Measurements from ENCODE around the gene KIF26B. TPM values are rescaled to one million over a fixed set of nuclear protein-coding genes. Genes with fewer than 3 reads are reported as not detected.

Gene KIF26B
- total RNA-seq, 1 experiment from 2014 or later: 0.04 TPM

DNA sequence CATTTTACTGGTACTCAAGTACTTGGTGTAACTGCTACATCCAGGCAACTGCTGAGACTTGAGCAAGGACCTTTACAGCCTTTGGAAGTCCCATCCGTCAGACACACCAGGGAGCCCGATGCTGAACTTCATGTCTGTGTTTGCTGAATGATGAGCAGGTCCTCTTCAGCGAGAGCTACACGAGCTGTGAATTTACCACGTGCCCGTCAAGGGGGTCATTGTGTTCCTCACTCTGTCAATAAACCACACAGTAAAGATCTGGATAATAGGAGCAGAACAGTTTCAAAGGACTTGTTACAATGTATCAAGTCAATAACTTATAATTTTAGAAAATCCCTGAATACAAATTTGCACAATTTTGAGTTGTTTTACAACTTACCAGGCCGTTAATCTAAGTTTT lies 427.2 kb downstream of the KIF26B start:
- H3K9me2 ChIP-seq (replicated peaks; ENCODE audit: low read length): no peaks in the 10 kb centered on the region
- no peak overlapping the region for H3K9ac ChIP-seq (ENCODE audit: low read length)
- no peaks in the 10 kb centered on the region for H3K36me3 ChIP-seq (ENCODE audit: low read depth, low read length)
- H3K79me2 ChIP-seq (ENCODE audit: low read length): no peaks in the 10 kb centered on the region
- TF ChIP-seq CTCF (conservative IDR thresholded peaks at IDR 0.05; ENCODE audit: low read depth, low read length) (no peak), EZH2 (IDR thresholded peaks at IDR 0.05; ENCODE audit: low read length, unreplicated experiment) (no peak), EZH2phosphoT487 (IDR thresholded peaks at IDR 0.05; ENCODE audit: borderline replicate concordance, low read length) (no peak)
- H3K27me3 ChIP-seq (ENCODE audit: low read length): peaks cover 77% of the 10 kb centered on the region
- no peaks in the 10 kb centered on the region for H3F3A ChIP-seq (ENCODE audit: low read length, unreplicated experiment)
- CTCF ChIA-PET: no interaction called here
- H4K20me1 ChIP-seq (ENCODE audit: low read length): no peaks in the 10 kb centered on the region
- POLR2A ChIA-PET (ENCODE audit: unreplicated experiment): no interaction called here
- no peak for DNase-seq
- no peak overlapping the region for H3K4me2 ChIP-seq (ENCODE audit: low read length)
- no peak overlapping the region for H2AFZ ChIP-seq (ENCODE audit: low read length)
- ATAC-seq: no peak
- H3K4me3 ChIP-seq (ENCODE audit: low read length): no peak overlapping the region
- H3K4me1 ChIP-seq (ENCODE audit: insufficient read depth, low read length): peaks cover 8% of the 10 kb centered on the region; the same call in 1 of the 2 replicates
- intact Hi-C loops (cut with micrococcal nuclease): no loop called here
- H3K27ac ChIP-seq (ENCODE audit: low read length): no peak overlapping the region
- H3K9me3 ChIP-seq (ENCODE audit: low read length): no peaks in the 10 kb centered on the region
- BruUV-seq (replicated peaks): no TSS peak

- intact Hi-C loops (cut with micrococcal nuclease): no loop called here
- Histone ChIP-seq H3K79me2 (ENCODE audit: low read length) (no peaks in the 10 kb centered on the region), H3K4me3 (ENCODE audit: low read length) (no peak overlapping the region), H3K9ac (ENCODE audit: low read length) (no peak overlapping the region), H3K9me3 (ENCODE audit: low read length) (no peaks in the 10 kb centered on the region), H3K4me1 (ENCODE audit: insufficient read depth, low read length) (peaks cover 8% of the 10 kb centered on the region; the same call in 1 of the 2 replicates), H4K20me1 (ENCODE audit: low read length) (no peaks in the 10 kb centered on the region), H3K27me3 (ENCODE audit: low read length) (peaks cover 79% of the 10 kb centered on the region), H3K36me3 (ENCODE audit: low read depth, low read length) (no peaks in the 10 kb centered on the region), H2AFZ (ENCODE audit: low read length) (no peak overlapping the region), H3K27ac (ENCODE audit: low read length) (no peak overlapping the region), H3K9me2 (replicated peaks; ENCODE audit: low read length) (no peaks in the 10 kb centered on the region), H3K4me2 (ENCODE audit: low read length) (no peak overlapping the region), H3F3A (ENCODE audit: low read length, unreplicated experiment) (no peaks in the 10 kb centered on the region)
- DNase-seq: no peak
- ATAC-seq: no peak
- ChIA-PET POLR2A (ENCODE audit: unreplicated experiment) (no interaction called here), CTCF (no interaction called here)
- TF ChIP-seq CTCF (conservative IDR thresholded peaks at IDR 0.05; ENCODE audit: low read depth, low read length) (no peak), EZH2 (IDR thresholded peaks at IDR 0.05; ENCODE audit: low read length, unreplicated experiment) (no peak), EZH2phosphoT487 (IDR thresholded peaks at IDR 0.05; ENCODE audit: borderline replicate concordance, low read length) (no peak)
- BruUV-seq (replicated peaks): no TSS peak
Measured at GRCh38 chr1:245583081-245583480, 428.3 kb downstream of the KIF26B start.

GRCh38 chr1:245583575-245584330 lies 429.0 kb downstream of the KIF26B start:
- Histone ChIP-seq H2AFZ (ENCODE audit: low read length) (no peak overlapping the region), H3K9ac (ENCODE audit: low read length) (no peak overlapping the region), H3K79me2 (ENCODE audit: low read length) (no peaks in the 10 kb centered on the region), H3K9me2 (replicated peaks; ENCODE audit: low read length) (no peaks in the 10 kb centered on the region), H3K36me3 (ENCODE audit: low read depth, low read length) (no peaks in the 10 kb centered on the region), H3K27ac (ENCODE audit: low read length) (no peak overlapping the region), H3K4me1 (ENCODE audit: insufficient read depth, low read length) (peaks cover 8% of the 10 kb centered on the region; the same call in 1 of the 2 replicates), H4K20me1 (ENCODE audit: low read length) (no peaks in the 10 kb centered on the region), H3F3A (ENCODE audit: low read length, unreplicated experiment) (no peaks in the 10 kb centered on the region), H3K9me3 (ENCODE audit: low read length) (no peaks in the 10 kb centered on the region), H3K27me3 (ENCODE audit: low read length) (peaks cover 79% of the 10 kb centered on the region), H3K4me2 (ENCODE audit: low read length) (no peak overlapping the region), H3K4me3 (ENCODE audit: low read length) (no peak overlapping the region)
- TF ChIP-seq EZH2phosphoT487 (IDR thresholded peaks at IDR 0.05; ENCODE audit: borderline replicate concordance, low read length) (no peak), CTCF (conservative IDR thresholded peaks at IDR 0.05; ENCODE audit: low read depth, low read length) (no peak)
- ChIA-PET POLR2A (ENCODE audit: unreplicated experiment) (no interaction called here), CTCF (no interaction called here)
- ATAC-seq: no peak
- no peak for DNase-seq
- intact Hi-C loops (cut with micrococcal nuclease): no loop called here
- BruUV-seq (replicated peaks): no TSS peak
